Upper lobe of right lung (tissue), 1 donor: Measurements from ENCODE around the gene PREPL. TPM values are rescaled to one million over a fixed set of nuclear protein-coding genes. Genes with fewer than 3 reads are reported as not detected.

Source experiments
- ATAC-seq: fragments of 200-7000 bp; cut with Tn5 transposase; one replicate; pipeline ENCODE4 v1.9.1; 2020; ENCODE audit warnings: mild to moderate bottlenecking, moderate library complexity
- DNase-seq: peaks from one replicate; pipeline ENCODE4 v3.0.0-alpha.2; 2020
- H3K27ac ChIP-seq: fragments of 200-600 bp; one replicate; pipeline ENCODE4 v1.8.0; 2022
- H3K27me3 ChIP-seq: fragments of 200-600 bp; one replicate; pipeline ENCODE4 v1.8.0; 2022; ENCODE audit warnings: mild to moderate bottlenecking
- H3K36me3 ChIP-seq: fragments of 200-600 bp; one replicate; pipeline ENCODE4 v1.8.0; 2022
- H3K4me1 ChIP-seq: fragments of 200-600 bp; one replicate; pipeline ENCODE4 v1.8.0; 2022
- H3K4me3 ChIP-seq: fragments of 200-600 bp; one replicate; pipeline ENCODE4 v1.8.0; 2022; ENCODE audit warnings: mild to moderate bottlenecking
- H3K9me3 ChIP-seq: fragments of 200-600 bp; one replicate; pipeline ENCODE4 v1.8.0; 2022
- intact Hi-C: fragments of 100-400 bp; cut with DNase I; formaldehyde crosslinking; loops from one replicate; pipeline ENCODE4 v1.11.0; 2022
- total RNA-seq: library from RNA; stranded (reverse); fragmentation: NEBNext Ultra II Directional; extraction: Animal tissue kit (Norgen Biotek cat#: 25700); gene quantifications from one replicate; pipeline ENCODE4 v1.2.1, GENCODE V29; 2021
- TF ChIP-seq, protein P1 (sequence below): fragments of 200-600 bp; IDR thresholded peaks from one replicate; pipeline ENCODE4 v1.8.0; 2022; ENCODE audit warnings: antibody characterized with exemption
- donor health status: DM: no; HTN: yes; CAD: no; lungs with severe emphysema.

The PREPL gene
- total RNA-seq, 1 donor from 2014 or later, result 43.4 TPM

DNA sequence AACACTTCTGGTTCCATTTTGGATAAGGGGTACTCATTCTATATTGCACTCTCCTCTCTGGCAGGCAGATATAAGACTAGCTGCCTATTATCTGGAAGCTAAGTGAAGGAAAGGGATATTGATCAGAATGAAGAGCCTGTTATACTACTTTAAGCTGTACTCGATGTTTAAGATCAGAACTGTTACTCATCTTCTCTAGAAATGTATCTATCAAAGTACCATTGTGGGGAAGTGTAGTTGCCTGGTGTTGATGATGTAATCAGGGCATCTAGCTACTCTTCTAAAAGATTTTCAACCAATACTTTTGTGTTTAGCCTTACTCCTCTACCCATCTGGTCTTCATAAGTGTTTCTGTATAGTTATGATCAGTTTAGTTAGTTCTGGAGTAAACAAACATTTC lies 6.3 kb upstream of the PREPL start:
- DNase-seq (no peak), ATAC-seq (no peak)
- Histone ChIP-seq H3K27me3 (no peaks in the 10 kb centered on the region), H3K9me3 (no peaks in the 10 kb centered on the region), H3K4me1 (peaks cover 4% of the 10 kb centered on the region), H3K27ac (no peak overlapping the region), H3K36me3 (no peaks in the 10 kb centered on the region), H3K4me3 (no peak overlapping the region)
- TF ChIP-seq, protein P1, sequence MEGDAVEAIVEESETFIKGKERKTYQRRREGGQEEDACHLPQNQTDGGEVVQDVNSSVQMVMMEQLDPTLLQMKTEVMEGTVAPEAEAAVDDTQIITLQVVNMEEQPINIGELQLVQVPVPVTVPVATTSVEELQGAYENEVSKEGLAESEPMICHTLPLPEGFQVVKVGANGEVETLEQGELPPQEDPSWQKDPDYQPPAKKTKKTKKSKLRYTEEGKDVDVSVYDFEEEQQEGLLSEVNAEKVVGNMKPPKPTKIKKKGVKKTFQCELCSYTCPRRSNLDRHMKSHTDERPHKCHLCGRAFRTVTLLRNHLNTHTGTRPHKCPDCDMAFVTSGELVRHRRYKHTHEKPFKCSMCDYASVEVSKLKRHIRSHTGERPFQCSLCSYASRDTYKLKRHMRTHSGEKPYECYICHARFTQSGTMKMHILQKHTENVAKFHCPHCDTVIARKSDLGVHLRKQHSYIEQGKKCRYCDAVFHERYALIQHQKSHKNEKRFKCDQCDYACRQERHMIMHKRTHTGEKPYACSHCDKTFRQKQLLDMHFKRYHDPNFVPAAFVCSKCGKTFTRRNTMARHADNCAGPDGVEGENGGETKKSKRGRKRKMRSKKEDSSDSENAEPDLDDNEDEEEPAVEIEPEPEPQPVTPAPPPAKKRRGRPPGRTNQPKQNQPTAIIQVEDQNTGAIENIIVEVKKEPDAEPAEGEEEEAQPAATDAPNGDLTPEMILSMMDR, result no peak
- intact Hi-C loops, result no loop called here

DNA sequence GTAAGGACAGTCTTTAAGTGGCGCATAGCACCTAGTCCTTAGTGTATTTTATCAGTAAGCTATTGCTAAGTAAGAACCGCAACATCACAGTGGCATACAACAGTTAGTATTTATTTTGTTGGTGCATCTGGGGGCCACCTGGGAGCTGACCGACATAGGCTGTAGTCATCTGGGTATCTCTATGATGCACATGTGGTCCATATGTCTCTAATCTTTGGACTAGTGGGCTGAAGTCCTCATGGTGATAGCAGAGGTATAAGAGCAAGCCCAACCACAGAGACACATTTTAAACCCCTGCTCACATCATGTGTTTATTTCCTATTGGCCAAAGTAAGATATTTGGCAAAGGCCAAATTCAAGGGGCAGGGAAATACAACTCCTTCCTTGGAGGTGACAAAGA lies 3.3 kb upstream of the PREPL start:
- TF ChIP-seq, protein P1, result no peak
- H3K27me3 ChIP-seq, result no peaks in the 10 kb centered on the region

DNA sequence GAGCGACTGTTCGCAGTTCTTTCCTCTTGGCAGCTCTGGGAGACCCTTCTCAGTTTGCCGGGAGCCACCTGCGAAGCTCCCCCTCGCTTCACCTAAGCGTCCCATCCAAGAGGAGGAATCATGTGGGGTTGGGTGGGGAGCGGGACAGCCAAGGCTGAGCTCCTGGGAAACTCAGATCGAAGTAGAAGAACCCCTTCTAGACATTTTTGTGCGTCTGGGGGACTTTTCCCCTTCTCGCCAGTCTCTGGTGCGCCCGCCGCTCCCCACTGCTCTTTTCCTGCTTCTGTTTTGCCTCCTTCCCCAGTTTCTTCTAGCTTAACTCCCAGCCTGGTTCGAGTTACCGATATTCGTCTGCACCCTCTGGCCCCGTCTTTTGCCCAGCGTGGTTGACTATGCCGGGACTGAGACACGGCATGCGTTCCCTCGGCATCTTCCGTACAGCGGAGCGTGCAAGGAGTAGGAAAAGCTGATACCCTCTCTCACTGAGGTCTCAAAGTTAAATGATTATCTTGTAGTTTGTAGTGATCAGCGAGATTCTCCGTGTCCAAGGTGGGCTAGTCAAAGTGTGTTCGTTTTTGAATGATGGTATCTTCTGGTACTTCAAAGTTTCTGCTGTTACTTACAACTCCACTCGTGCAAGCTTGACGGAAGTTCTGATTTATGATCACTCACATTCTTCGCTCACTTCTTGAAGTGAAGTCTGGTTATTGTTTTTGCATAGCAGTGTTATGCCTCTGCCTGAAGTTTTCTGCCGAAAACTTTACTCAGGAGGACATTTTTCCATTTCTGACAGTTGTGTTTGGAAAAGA lies 1.1 kb upstream of the PREPL start:
- Histone ChIP-seq H3K4me1 (peaks cover 25% of the 10 kb centered on the region), H3K36me3 (no peaks in the 10 kb centered on the region), H3K9me3 (no peaks in the 10 kb centered on the region), H3K27me3 (no peaks in the 10 kb centered on the region), H3K4me3 (peak overlapping the region; percentile 81), H3K27ac (peak overlapping the region; percentile 100)
- TF ChIP-seq, protein P1, result no peak
- intact Hi-C loops, result no loop called here
- ATAC-seq (peak; percentile 37), DNase-seq (peak; percentile 68)

More for the DNA sequence above, 3.3 kb upstream of the PREPL start:
- Histone ChIP-seq H3K27ac (no peak overlapping the region), H3K36me3 (no peaks in the 10 kb centered on the region), H3K9me3 (no peaks in the 10 kb centered on the region), H3K4me1 (peaks cover 16% of the 10 kb centered on the region), H3K4me3 (no peak overlapping the region)
- intact Hi-C loops, result no loop called here
- no peak for ATAC-seq
- DNase-seq, result no peak

DNA sequence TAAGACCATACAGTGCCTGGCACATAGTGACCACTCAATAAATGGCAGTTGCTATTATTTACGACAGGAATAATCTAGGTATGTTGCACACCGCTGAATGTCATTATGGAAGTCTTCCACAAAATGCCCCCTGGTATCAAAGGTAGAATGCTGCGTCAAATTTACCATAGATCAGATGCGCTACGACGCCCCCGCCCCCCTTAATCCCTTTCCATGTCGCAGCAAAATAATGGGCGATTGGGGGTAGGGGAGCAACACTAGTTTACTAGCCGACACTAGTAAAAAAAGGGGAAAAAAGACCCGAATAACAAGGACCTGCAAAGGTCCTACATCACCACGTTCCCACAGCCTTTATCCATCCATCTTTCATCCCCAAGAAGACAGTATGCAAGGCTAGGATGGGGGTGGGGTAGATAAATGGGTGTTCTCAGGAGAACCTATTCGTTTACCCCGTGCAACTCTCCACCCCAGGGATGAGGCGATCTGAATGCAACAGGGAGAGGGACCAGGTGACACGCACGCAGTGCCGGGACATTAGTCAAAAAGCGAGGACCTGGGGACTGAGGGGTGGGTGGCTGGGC lies 455 bp downstream of the PREPL start:
- intact Hi-C loops, result no loop called here
- H3K27me3 ChIP-seq, result no peaks in the 10 kb centered on the region
- DNase-seq (no peak), ATAC-seq (peak; percentile 18)
- no peaks in the 10 kb centered on the region for H3K9me3 ChIP-seq
- H3K4me3 ChIP-seq, result peak overlapping the region; percentile 81
- TF ChIP-seq, protein P1, result no peak
- no peaks in the 10 kb centered on the region for H3K36me3 ChIP-seq
- H3K27ac ChIP-seq, result peak overlapping the region; percentile 100
- H3K4me1 ChIP-seq, result peaks cover 25% of the 10 kb centered on the region

DNA sequence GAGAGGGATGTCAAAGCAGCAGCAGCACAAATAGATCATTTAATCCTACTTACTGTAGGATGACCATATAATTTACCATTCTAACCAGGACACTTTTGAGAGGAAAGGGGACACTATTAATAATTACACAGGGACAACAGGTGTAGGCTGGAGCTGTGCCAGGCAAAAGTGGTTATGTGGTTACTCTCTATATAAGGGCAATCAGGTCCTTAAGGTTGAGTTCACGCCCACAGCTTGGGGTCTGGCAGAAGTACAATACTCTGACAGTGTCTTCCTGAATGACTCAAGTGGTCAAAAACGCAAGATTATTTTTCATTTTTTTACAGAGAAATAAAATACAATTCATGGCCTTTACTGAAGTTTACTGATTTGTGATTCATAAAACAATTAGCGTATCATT lies 2.8 kb downstream of the PREPL start:
- Histone ChIP-seq H3K9me3 (no peaks in the 10 kb centered on the region), H3K27ac (no peak overlapping the region), H3K27me3 (no peaks in the 10 kb centered on the region), H3K4me3 (no peak overlapping the region), H3K4me1 (peaks cover 25% of the 10 kb centered on the region), H3K36me3 (no peaks in the 10 kb centered on the region)
- peak; percentile 71 for DNase-seq
- no peak for ATAC-seq
- intact Hi-C loops, result no loop called here
- TF ChIP-seq, protein P1, result no peak
